ENCODE results near the gene TBC1D4. TPM values are rescaled to one million over a fixed set of nuclear protein-coding genes. Genes with fewer than 3 reads are reported as not detected.

The TBC1D4 gene
- total RNA-seq, 1 experiment from 2014 or later = 5.5 TPM

GRCh38 chr13:75295201-75295600 is 186.8 kb downstream of the TBC1D4 start:
- intact Hi-C loops (cut with micrococcal nuclease; ENCODE audit: unreplicated experiment) = no loop called here
- in situ Hi-C loops (cut with HindIII; ENCODE audit: low pct_unique_long_range_greater_than_20kb, low sequenced_read_pairs) = no loop called here
- Histone ChIP-seq H3K4me3 (ENCODE audit: low read depth in 2 of 2, low read length in 2 of 2) (no peak overlapping the region), H3K4me1 (ENCODE audit: control insufficient read depth, insufficient read depth, low read length) (no peaks in the 10 kb centered on the region), H3K36me3 (ENCODE audit: control insufficient read depth, insufficient read depth, low read length) (no peaks in the 10 kb centered on the region), H3K27me3 (ENCODE audit: control insufficient read depth, insufficient read depth, low read length) (no peaks in the 10 kb centered on the region), H3K9me3 (ENCODE audit: control insufficient read depth, insufficient read depth, low read depth, low read length) (no peaks in the 10 kb centered on the region), H3K27ac (ENCODE audit: low read length) (no peak overlapping the region)
- POLR2A ChIA-PET = no interaction called here
- no peak for ATAC-seq
- no peak for DNase-seq (ENCODE audit: low read depth, low spot score)
- CTCF ChIA-PET = no interaction called here
- TF ChIP-seq REST (IDR thresholded peaks at IDR 0.05; ENCODE audit: insufficient read depth in 1 of 2, low read depth in 2 of 2, low read length in 1 of 2) (no peak), TCF7L2 (IDR thresholded peaks at IDR 0.05; ENCODE audit: low read depth, low read length) (no peak), CTCF (IDR thresholded peaks at IDR 0.05) (no peak), POLR2AphosphoS5 (IDR thresholded peaks at IDR 0.05; ENCODE audit: low read depth, low read length) (no peak), SIN3A (IDR thresholded peaks at IDR 0.05; ENCODE audit: borderline replicate concordance, insufficient read depth, low read depth, low read length) (no peak)
- no TSS peak for BruUV-seq (replicated peaks)

- no peaks in the 10 kb centered on the region for H3K9me3 ChIP-seq (ENCODE audit: control insufficient read depth, insufficient read depth, low read depth, low read length)
- H3K4me3 ChIP-seq (ENCODE audit: low read depth in 2 of 2, low read length in 2 of 2) = no peak overlapping the region
- ChIA-PET CTCF (no interaction called here), POLR2A (no interaction called here)
- in situ Hi-C loops (cut with HindIII; ENCODE audit: low pct_unique_long_range_greater_than_20kb, low sequenced_read_pairs) = no loop called here
- DNase-seq (ENCODE audit: low read depth, low spot score) (no peak), ATAC-seq (no peak)
- BruUV-seq (replicated peaks) = no TSS peak
- intact Hi-C loops (cut with micrococcal nuclease; ENCODE audit: unreplicated experiment) = no loop called here
- no peaks in the 10 kb centered on the region for H3K27me3 ChIP-seq (ENCODE audit: control insufficient read depth, insufficient read depth, low read length)
- H3K27ac ChIP-seq (ENCODE audit: low read length) = no peak overlapping the region
- H3K4me1 ChIP-seq (ENCODE audit: control insufficient read depth, insufficient read depth, low read length) = no peaks in the 10 kb centered on the region
- H3K36me3 ChIP-seq (ENCODE audit: control insufficient read depth, insufficient read depth, low read length) = no peaks in the 10 kb centered on the region
- TF ChIP-seq REST (IDR thresholded peaks at IDR 0.05; ENCODE audit: insufficient read depth in 1 of 2, low read depth in 2 of 2, low read length in 1 of 2) (no peak), SIN3A (IDR thresholded peaks at IDR 0.05; ENCODE audit: borderline replicate concordance, insufficient read depth, low read depth, low read length) (no peak), CTCF (IDR thresholded peaks at IDR 0.05) (no peak), POLR2AphosphoS5 (IDR thresholded peaks at IDR 0.05; ENCODE audit: low read depth, low read length) (no peak), TCF7L2 (IDR thresholded peaks at IDR 0.05; ENCODE audit: low read depth, low read length) (no peak)
Observed at GRCh38 chr13:75294110-75294509, 187.9 kb downstream of the TBC1D4 start.

Data from Panc1 (cell line).